ENCODE results near the gene OR5K2.

Gene OR5K2

DNA sequence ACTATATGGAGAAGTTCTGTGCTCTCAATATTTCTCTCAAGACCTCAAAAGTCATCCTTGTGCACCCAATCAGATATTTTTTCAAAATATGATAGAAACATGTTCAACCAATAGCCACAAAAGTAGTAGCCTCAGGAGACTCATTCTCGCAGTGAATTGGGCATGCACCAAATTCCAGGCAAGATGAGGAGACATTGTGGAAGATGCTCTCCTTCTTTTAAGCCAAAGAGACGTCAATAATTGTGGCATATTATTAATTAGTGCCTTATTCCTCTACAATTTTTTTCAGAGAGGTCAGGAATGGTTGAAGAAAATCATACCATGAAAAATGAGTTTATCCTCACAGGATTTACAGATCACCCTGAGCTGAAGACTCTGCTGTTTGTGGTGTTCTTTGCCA, at the start of gene OR5K2:
Gene OR5K2, plus strand, starts transcription at position 301 of the 400 bp plus-strand sequence. Its CDS starts 0 bp downstream, at position 301.
- Histone ChIP-seq H3K4me3 (ENCODE audit: low read depth, low read length) (no peak within 1 kb of the TSS), H3K27me3 (ENCODE audit: insufficient read depth, low read length) (peaks cover 36% of the 10 kb centered on the region), H3K27ac (ENCODE audit: low read depth, low read length) (no peak within 1 kb of the TSS), H3K4me1 (ENCODE audit: control insufficient read depth, insufficient read depth, low read length, unreplicated experiment) (no peaks in the 10 kb centered on the region), H2AFZ (ENCODE audit: low read length, unreplicated experiment) (no peak within 1 kb of the TSS), H3K79me2 (ENCODE audit: control insufficient read depth, insufficient read depth, low read length, unreplicated experiment) (no peaks in the 10 kb centered on the region), H3K36me3 (ENCODE audit: insufficient read depth, low read length) (no peaks in the 10 kb centered on the region)

DNA sequence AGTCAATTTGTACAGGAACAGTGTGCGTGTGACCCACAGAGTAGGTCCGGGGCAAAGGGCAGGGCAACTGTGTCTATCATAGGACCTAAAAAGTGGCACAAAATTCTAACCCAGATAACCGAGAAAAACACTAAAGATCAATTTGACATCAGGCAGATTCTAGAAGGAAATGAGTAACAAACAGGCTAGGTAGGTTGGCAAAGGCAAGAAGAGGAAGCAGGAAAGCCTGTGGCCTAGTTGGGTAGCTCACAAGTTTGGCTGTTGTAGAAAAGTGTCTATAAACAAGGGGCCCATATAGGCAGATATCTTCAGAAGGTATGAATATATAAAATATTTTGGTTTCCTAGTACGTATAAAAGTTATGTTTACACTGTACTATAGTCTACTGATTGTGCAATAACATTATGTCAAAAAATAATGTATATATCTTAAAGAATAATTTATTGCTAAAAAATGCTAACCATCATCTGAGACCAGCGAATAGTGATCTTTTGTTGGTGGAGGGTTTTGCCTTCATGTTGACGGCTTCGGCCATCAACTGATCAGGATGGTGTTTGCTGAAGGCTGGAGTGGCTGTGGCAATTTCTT, 47.8 kb upstream of the OR5K2 start:
- H2AFZ ChIP-seq (ENCODE audit: low read length, unreplicated experiment), result no peak overlapping the region
- H3K4me3 ChIP-seq (ENCODE audit: low read depth, low read length), result no peak overlapping the region
- H3K79me2 ChIP-seq (ENCODE audit: control insufficient read depth, insufficient read depth, low read length, unreplicated experiment), result no peaks in the 10 kb centered on the region
- no peak overlapping the region for H3K27ac ChIP-seq (ENCODE audit: low read depth, low read length)
- H3K4me1 ChIP-seq (ENCODE audit: control insufficient read depth, insufficient read depth, low read length, unreplicated experiment), result no peaks in the 10 kb centered on the region
- H3K27me3 ChIP-seq (ENCODE audit: insufficient read depth, low read length), result peaks cover 23% of the 10 kb centered on the region
- no peaks in the 10 kb centered on the region for H3K36me3 ChIP-seq (ENCODE audit: insufficient read depth, low read length)

DNA sequence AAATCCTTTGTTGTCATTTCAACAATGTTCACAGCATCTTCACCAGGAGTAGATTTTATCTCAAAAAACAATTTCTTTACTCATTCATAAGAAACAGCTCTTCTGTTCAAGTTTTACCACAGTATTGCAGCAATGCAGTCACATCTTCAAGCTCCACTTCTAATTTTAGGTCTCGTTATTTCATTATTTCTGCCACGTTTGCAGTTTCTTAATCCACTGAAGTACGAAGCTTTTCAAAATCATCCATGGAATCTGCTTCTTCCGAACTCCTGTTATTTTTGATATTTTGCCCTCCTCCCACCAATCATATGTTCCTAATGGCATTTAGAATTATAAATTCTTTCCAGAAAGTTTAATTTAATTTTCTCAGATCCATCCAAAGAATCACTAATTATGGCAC, 47.1 kb upstream of the OR5K2 start:
- H3K27ac ChIP-seq (ENCODE audit: low read depth, low read length), result no peak overlapping the region
- no peak overlapping the region for H3K4me3 ChIP-seq (ENCODE audit: low read depth, low read length)
- no peaks in the 10 kb centered on the region for H3K4me1 ChIP-seq (ENCODE audit: control insufficient read depth, insufficient read depth, low read length, unreplicated experiment)
- no peak overlapping the region for H2AFZ ChIP-seq (ENCODE audit: low read length, unreplicated experiment)
- no peaks in the 10 kb centered on the region for H3K36me3 ChIP-seq (ENCODE audit: insufficient read depth, low read length)
- no peaks in the 10 kb centered on the region for H3K79me2 ChIP-seq (ENCODE audit: control insufficient read depth, insufficient read depth, low read length, unreplicated experiment)
- peaks cover 18% of the 10 kb centered on the region for H3K27me3 ChIP-seq (ENCODE audit: insufficient read depth, low read length)

DNA sequence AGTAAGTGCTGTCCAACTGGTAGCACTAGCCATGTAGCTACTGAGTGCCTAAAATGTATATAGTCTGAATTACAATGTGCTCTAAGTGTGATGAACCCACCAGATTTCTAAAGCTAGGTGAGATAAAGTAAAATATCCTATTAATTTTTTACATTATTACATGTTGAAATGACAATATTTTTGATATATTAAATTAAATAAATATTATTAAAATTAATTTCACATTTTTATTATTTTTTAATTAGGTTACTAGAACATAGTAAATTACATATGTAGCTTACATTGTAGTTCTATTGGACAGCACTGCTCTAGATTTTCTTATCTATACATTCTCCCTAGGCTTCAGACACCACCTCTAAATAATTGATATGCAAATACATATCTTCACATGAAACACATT, 43.7 kb upstream of the OR5K2 start:
- no peak overlapping the region for H3K4me3 ChIP-seq (ENCODE audit: low read depth, low read length)
- no peaks in the 10 kb centered on the region for H3K4me1 ChIP-seq (ENCODE audit: control insufficient read depth, insufficient read depth, low read length, unreplicated experiment)
- no peaks in the 10 kb centered on the region for H3K36me3 ChIP-seq (ENCODE audit: insufficient read depth, low read length)
- 0 out of 2 replicates have a peak, but pooled peaks cover 8% of the 10 kb centered on the region for H3K27me3 ChIP-seq (ENCODE audit: insufficient read depth, low read length)
- no peaks in the 10 kb centered on the region for H3K79me2 ChIP-seq (ENCODE audit: control insufficient read depth, insufficient read depth, low read length, unreplicated experiment)
- H3K27ac ChIP-seq (ENCODE audit: low read depth, low read length), result no peak overlapping the region
- no peak overlapping the region for H2AFZ ChIP-seq (ENCODE audit: low read length, unreplicated experiment)

DNA sequence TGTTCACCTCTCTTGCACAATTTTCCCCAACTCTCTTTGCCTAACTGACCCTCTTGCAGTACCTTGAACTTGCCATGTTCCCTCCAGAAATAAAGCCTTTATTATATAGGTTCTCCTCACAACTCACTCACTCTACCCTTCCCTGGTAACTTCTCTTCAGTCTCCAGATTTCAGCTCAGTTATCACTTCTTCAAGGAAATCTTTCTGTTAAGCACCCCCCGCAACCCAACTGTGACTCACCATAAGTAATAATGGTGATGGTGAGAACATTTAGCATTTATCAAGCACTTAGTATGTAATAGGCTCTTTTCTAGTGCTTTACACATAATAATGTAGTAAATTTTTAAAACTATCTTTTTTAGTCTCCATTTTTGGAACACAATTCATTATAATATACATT, 42.6 kb upstream of the OR5K2 start:
- no peak overlapping the region for H3K27ac ChIP-seq (ENCODE audit: low read depth, low read length)
- H2AFZ ChIP-seq (ENCODE audit: low read length, unreplicated experiment), result no peak overlapping the region
- H3K79me2 ChIP-seq (ENCODE audit: control insufficient read depth, insufficient read depth, low read length, unreplicated experiment), result no peaks in the 10 kb centered on the region
- H3K36me3 ChIP-seq (ENCODE audit: insufficient read depth, low read length), result no peaks in the 10 kb centered on the region
- H3K4me1 ChIP-seq (ENCODE audit: control insufficient read depth, insufficient read depth, low read length, unreplicated experiment), result no peaks in the 10 kb centered on the region
- no peak overlapping the region for H3K4me3 ChIP-seq (ENCODE audit: low read depth, low read length)
- H3K27me3 ChIP-seq (ENCODE audit: insufficient read depth, low read length), result peaks cover 8% of the 10 kb centered on the region; the same call in 1 of the 2 replicates

DNA sequence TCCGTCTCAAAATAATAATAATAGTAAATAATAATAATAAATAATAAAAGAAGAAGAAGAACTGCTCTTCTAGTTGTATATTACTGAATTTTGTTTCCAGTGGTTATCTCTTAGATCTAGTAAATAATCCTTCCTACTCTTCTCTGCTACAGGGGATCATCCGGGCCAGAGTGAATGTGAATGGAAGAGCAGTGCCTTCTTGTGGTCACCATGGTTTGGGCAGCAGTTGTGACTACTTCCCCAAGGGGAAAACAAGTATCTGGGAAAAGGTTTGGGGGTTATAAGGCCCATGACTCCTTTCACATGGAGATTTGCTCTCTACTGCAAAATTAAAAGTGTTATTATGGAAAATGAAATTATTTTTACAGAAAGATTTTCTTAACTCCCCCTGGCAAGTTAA, 39.9 kb upstream of the OR5K2 start:
- Histone ChIP-seq H3K27ac (ENCODE audit: low read depth, low read length) (no peak overlapping the region), H3K36me3 (ENCODE audit: insufficient read depth, low read length) (no peaks in the 10 kb centered on the region), H3K79me2 (ENCODE audit: control insufficient read depth, insufficient read depth, low read length, unreplicated experiment) (no peaks in the 10 kb centered on the region), H3K4me1 (ENCODE audit: control insufficient read depth, insufficient read depth, low read length, unreplicated experiment) (no peaks in the 10 kb centered on the region), H2AFZ (ENCODE audit: low read length, unreplicated experiment) (no peak overlapping the region), H3K4me3 (ENCODE audit: low read depth, low read length) (no peak overlapping the region), H3K27me3 (ENCODE audit: insufficient read depth, low read length) (peaks cover 31% of the 10 kb centered on the region)

DNA sequence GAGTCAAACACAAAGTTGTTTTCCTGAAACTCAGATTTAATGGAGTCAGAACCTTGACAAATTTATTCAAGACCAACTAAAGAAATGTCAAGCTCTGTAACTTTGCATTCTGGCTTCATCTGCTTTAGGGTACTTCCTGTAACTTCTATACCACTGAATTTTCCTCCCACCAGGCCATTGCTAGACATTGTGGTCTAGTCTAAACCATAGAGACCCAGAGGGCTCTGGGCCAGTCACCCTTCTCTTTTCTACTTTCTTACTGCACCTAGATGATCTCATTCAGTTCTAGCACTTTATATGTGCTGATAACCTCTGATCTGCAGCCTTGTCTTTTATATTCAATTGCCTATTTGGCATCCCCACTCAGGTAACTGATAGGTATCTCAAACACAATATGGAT, 37.3 kb upstream of the OR5K2 start:
- no peaks in the 10 kb centered on the region for H3K4me1 ChIP-seq (ENCODE audit: control insufficient read depth, insufficient read depth, low read length, unreplicated experiment)
- no peak overlapping the region for H3K4me3 ChIP-seq (ENCODE audit: low read depth, low read length)
- peaks cover 40% of the 10 kb centered on the region for H3K27me3 ChIP-seq (ENCODE audit: insufficient read depth, low read length)
- H3K79me2 ChIP-seq (ENCODE audit: control insufficient read depth, insufficient read depth, low read length, unreplicated experiment), result no peaks in the 10 kb centered on the region
- H3K36me3 ChIP-seq (ENCODE audit: insufficient read depth, low read length), result no peaks in the 10 kb centered on the region
- H2AFZ ChIP-seq (ENCODE audit: low read length, unreplicated experiment), result no peak overlapping the region
- no peak overlapping the region for H3K27ac ChIP-seq (ENCODE audit: low read depth, low read length)

DNA sequence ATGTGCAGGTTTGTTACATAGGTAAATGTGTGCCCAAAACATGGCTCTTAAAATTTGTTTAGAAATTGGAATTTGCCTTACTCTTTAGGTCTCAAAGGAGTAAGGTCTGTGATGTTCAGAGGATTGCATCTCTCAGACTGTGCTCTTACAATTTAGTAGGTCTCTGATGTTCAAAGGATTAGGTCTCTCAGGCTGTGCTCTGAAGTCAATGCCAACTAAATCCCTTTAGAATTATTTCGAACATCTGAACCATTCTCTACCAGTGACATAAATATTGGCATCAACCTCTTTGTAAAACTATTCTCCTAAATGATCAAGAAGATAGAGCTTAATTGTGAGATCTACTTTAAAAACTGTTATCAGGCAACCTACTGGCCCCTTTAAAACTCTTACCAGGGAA, 34.6 kb upstream of the OR5K2 start, which contains the start of gene OR5K1:
Gene OR5K1, plus strand, starts transcription at position 301 of the 400 bp plus-strand sequence. CDS start 6,376 bp downstream, outside the sequence.
- Histone ChIP-seq H3K4me1 (ENCODE audit: control insufficient read depth, insufficient read depth, low read length, unreplicated experiment) (no peaks in the 10 kb centered on the region), H3K27ac (ENCODE audit: low read depth, low read length) (no peak within 1 kb of the TSS), H3K36me3 (ENCODE audit: insufficient read depth, low read length) (no peaks in the 10 kb centered on the region), H2AFZ (ENCODE audit: low read length, unreplicated experiment) (no peak within 1 kb of the TSS), H3K27me3 (ENCODE audit: insufficient read depth, low read length) (peaks cover 40% of the 10 kb centered on the region), H3K4me3 (ENCODE audit: low read depth, low read length) (no peak within 1 kb of the TSS), H3K79me2 (ENCODE audit: control insufficient read depth, insufficient read depth, low read length, unreplicated experiment) (no peaks in the 10 kb centered on the region)

DNA sequence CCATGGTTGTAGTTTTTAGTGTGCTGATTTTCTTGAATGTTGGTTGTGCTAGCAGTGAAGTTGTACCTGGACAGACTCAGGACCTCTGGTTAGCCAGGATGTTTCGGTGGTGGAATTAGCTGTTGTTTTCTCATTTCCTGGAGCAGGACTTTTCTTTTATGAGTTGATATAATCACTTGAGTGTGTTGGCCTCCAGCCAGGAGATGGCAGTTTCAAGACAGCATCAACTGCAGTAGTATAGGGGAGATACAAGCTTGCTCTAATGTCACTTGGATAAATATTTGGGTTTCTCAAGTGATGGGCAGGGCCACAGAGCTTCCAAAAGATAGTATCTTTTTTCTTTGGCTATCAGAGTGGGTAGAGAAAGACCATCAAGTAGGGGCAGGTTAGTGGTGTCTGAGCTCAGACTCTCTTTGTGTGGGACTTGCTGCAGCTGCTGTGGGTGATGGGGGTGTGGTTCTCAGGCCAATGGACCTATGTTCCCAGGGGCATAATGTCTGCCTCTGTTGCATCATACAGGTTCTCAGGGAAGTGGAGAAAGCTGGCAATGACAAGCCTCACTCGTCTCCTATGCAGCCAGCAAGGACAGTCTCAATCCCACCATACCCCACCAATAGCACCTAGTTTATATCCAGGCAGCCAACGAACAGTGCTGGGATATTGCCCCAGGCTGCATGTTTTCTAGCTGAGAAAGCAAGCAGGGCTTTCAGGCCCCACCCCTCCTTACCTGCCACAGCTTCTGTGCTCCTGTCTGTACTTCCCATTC, 14.6 kb upstream of the OR5K2 start:
- Histone ChIP-seq H3K79me2 (ENCODE audit: control insufficient read depth, insufficient read depth, low read length, unreplicated experiment) (no peaks in the 10 kb centered on the region), H3K4me1 (ENCODE audit: control insufficient read depth, insufficient read depth, low read length, unreplicated experiment) (no peaks in the 10 kb centered on the region), H2AFZ (ENCODE audit: low read length, unreplicated experiment) (no peak overlapping the region), H3K36me3 (ENCODE audit: insufficient read depth, low read length) (no peaks in the 10 kb centered on the region), H3K27ac (ENCODE audit: low read depth, low read length) (no peak overlapping the region), H3K4me3 (ENCODE audit: low read depth, low read length) (no peak overlapping the region), H3K27me3 (ENCODE audit: insufficient read depth, low read length) (peaks cover 25% of the 10 kb centered on the region; the same call in 1 of the 2 replicates)

DNA sequence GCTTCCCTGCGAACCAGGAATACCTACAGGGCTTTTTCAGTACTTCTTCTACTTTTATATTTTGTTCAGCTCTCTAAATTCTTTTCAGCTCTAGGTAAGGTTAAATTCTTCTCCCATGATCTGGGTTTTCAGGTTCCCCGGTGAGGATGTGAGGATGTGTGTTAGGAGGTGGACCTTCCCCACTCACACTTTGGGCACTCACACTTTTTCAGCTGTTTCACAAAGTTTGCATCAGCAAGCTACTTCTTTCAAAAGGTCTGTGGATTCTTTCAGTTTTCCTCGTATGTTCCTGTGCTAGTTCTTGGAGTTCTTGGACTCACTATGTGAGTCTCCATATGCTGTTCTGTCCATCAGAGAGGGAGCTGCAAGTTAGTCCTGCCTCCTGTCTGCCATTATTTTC, 13.9 kb upstream of the OR5K2 start:
- H3K27me3 ChIP-seq (ENCODE audit: insufficient read depth, low read length), result peaks cover 25% of the 10 kb centered on the region; the same call in 1 of the 2 replicates
- no peak overlapping the region for H2AFZ ChIP-seq (ENCODE audit: low read length, unreplicated experiment)
- no peak overlapping the region for H3K27ac ChIP-seq (ENCODE audit: low read depth, low read length)
- no peaks in the 10 kb centered on the region for H3K4me1 ChIP-seq (ENCODE audit: control insufficient read depth, insufficient read depth, low read length, unreplicated experiment)
- no peak overlapping the region for H3K4me3 ChIP-seq (ENCODE audit: low read depth, low read length)
- no peaks in the 10 kb centered on the region for H3K79me2 ChIP-seq (ENCODE audit: control insufficient read depth, insufficient read depth, low read length, unreplicated experiment)
- H3K36me3 ChIP-seq (ENCODE audit: insufficient read depth, low read length), result no peaks in the 10 kb centered on the region

DNA sequence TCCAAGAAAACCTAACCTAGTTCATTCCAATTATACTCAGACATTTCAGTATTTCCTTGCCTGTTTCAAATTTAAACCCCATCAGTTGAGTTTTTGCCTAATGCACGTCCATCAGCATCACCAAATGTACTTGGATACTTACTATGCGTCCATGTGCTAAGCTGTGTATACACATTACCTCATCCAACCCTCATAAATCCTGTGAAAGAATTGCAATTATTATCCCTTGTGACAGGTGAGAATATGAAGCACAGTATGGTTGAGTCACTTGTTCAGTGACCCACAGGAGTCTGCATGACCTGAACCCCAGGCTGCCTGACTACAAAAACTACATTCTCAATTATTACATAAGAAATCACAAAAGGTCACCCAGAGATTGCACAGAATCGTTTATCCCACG, 2.5 kb downstream of the OR5K2 start:
- H3K79me2 ChIP-seq (ENCODE audit: control insufficient read depth, insufficient read depth, low read length, unreplicated experiment), result no peaks in the 10 kb centered on the region
- no peak overlapping the region for H3K27ac ChIP-seq (ENCODE audit: low read depth, low read length)
- H3K36me3 ChIP-seq (ENCODE audit: insufficient read depth, low read length), result no peaks in the 10 kb centered on the region
- H2AFZ ChIP-seq (ENCODE audit: low read length, unreplicated experiment), result no peak overlapping the region
- H3K4me3 ChIP-seq (ENCODE audit: low read depth, low read length), result no peak overlapping the region
- peaks cover 27% of the 10 kb centered on the region for H3K27me3 ChIP-seq (ENCODE audit: insufficient read depth, low read length)
- H3K4me1 ChIP-seq (ENCODE audit: control insufficient read depth, insufficient read depth, low read length, unreplicated experiment), result no peaks in the 10 kb centered on the region
